ENCODE data around the gene BICDL1. TPM values are rescaled to one million over a fixed set of nuclear protein-coding genes. Genes with fewer than 3 reads are reported as not detected.

The BICDL1 gene
- polyA plus RNA-seq, 1 of the 3 experiments (the other 2 are of a cell fraction), result 0.35 TPM

DNA sequence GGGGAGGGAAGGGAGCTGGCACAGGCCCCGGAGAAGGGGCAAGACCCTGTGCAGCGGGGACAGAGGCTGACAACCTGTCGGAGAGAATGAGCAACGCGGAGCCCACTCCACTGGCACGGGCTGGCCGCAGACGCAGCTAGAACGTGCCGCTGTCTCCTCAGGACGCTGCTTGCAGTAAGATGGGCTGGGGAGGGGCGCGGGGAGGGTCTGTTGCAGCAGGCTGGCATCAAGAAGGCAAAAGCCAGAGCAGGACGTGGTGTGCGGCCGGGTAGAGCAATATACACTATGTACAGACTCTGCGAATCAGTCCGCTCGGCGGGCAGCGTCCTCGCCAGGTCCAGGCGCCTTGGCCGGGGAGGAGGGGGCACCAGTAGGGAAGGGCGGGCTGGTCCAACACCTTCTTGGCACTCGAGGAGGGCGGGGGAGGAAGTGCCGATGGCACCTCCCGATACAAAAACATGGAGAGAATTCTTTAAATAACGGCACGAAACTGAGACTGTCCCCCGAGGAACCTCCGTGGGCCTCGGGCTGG lies 107.7 kb downstream of the BICDL1 start:
- Histone ChIP-seq H3K9ac (no peak overlapping the region), H2AFZ (ENCODE audit: low read depth) (no peak overlapping the region), H3F3A (replicated peaks; ENCODE audit: insufficient read depth) (no peaks in the 10 kb centered on the region), H3K27ac (ENCODE audit: low read depth in 2 of 2, low read length in 1 of 2) (no peak overlapping the region), H3K27me3 (ENCODE audit: insufficient read depth) (no peaks in the 10 kb centered on the region), H3K4me3 (ENCODE audit: low read depth in 2 of 2, low read length in 1 of 2) (no peak overlapping the region), H3K9me2 (no peaks in the 10 kb centered on the region), H3K79me2 (ENCODE audit: insufficient read depth) (peaks cover 33% of the 10 kb centered on the region), H3K4me1 (ENCODE audit: control insufficient read depth in 1 of 2, insufficient read depth in 2 of 2, low read depth in 1 of 2, low read length in 1 of 2) (peaks cover 0 to 64% of the 10 kb centered on the region in 2 experiments; a peak in 1 of 4 replicates), H4K20me1 (ENCODE audit: insufficient read depth) (peaks cover 29% of the 10 kb centered on the region), H3K9me3 (no peaks in the 10 kb centered on the region), H3K4me2 (no peak overlapping the region), H3K36me3 (replicated peaks in 1 of 2; ENCODE audit: control insufficient read depth in 1 of 2, insufficient read depth in 2 of 2, low read length in 1 of 2) (peaks cover 0 to 49% of the 10 kb centered on the region in 2 experiments)
- ChIA-PET POLR2A (interaction anchor here (0.7 kb wide), 1 partner anchor 105 kb away, joined by 4 read pairs; no protein-coding TSS in a partner anchor), CTCF (interaction anchor here (0.7 kb wide), 1 partner anchor 331 kb away, joined by 3 read pairs; no protein-coding TSS in a partner anchor)
- no peak for TF ChIP-seq FOXM1 (IDR thresholded peaks at IDR 0.05; ENCODE audit: low read depth)
- TF ChIP-seq, protein P1, sequence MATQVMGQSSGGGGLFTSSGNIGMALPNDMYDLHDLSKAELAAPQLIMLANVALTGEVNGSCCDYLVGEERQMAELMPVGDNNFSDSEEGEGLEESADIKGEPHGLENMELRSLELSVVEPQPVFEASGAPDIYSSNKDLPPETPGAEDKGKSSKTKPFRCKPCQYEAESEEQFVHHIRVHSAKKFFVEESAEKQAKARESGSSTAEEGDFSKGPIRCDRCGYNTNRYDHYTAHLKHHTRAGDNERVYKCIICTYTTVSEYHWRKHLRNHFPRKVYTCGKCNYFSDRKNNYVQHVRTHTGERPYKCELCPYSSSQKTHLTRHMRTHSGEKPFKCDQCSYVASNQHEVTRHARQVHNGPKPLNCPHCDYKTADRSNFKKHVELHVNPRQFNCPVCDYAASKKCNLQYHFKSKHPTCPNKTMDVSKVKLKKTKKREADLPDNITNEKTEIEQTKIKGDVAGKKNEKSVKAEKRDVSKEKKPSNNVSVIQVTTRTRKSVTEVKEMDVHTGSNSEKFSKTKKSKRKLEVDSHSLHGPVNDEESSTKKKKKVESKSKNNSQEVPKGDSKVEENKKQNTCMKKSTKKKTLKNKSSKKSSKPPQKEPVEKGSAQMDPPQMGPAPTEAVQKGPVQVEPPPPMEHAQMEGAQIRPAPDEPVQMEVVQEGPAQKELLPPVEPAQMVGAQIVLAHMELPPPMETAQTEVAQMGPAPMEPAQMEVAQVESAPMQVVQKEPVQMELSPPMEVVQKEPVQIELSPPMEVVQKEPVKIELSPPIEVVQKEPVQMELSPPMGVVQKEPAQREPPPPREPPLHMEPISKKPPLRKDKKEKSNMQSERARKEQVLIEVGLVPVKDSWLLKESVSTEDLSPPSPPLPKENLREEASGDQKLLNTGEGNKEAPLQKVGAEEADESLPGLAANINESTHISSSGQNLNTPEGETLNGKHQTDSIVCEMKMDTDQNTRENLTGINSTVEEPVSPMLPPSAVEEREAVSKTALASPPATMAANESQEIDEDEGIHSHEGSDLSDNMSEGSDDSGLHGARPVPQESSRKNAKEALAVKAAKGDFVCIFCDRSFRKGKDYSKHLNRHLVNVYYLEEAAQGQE (IDR thresholded peaks at IDR 0.05; ENCODE audit: low read depth, low read length), result no peak
- no peak for TF ChIP-seq USF1 (IDR thresholded peaks at IDR 0.05; ENCODE audit: borderline replicate concordance, low read depth)
- no peak for TF ChIP-seq JUND (IDR thresholded peaks at IDR 0.05)
- TF ChIP-seq GATA2 (CRISPR knock-in tag; IDR thresholded peaks at IDR 0.05), result no peak
- TF ChIP-seq RAD21 (IDR thresholded peaks at IDR 0.05; ENCODE audit: low read length), result no peak
- TF ChIP-seq ELF1 (IDR thresholded peaks at IDR 0.05), result no peak
- TF ChIP-seq TEAD4 (IDR thresholded peaks at IDR 0.05; ENCODE audit: borderline replicate concordance, insufficient read depth), result no peak
- DNase-seq, result no peak
- 93% methylated on average over 34 of the region's 34 CpGs for WGBS (ENCODE audit: low lambda C conversion rate)

DNA sequence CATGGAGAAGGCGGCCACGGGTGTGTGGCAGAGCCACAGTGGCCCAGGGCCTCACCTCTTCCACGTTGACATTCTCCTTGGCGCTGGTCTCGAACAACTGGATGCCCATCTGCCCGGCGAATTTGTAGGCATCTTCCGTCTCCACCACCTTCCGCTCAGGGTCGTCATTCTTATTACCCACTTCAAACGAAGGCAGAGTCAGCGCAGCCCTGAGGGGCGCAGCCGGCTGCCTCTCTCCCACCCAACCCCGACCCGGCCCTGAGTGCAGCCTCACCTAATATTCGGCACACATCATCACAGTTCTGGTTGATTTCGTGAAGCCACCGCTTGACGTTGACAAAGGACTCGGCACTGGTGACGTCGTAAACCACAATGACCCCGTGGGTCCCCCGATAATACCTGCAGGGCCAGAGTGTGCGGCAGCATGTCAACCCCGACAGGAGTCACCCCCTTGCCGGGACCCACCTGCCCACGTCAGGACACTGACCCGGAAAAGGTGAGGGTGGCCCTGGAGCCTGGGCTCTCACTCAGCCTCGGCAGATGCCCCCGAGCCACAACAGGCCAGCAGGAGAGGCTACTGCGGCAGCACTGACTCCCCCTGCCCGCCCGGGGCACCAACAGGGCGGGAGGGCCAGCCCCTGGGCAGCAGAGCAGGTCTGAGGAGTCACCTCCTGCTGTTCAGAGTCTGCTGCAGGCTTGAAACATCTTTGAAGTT lies 109.9 kb downstream of the BICDL1 start:
- Histone ChIP-seq H3K36me3 (replicated peaks in 1 of 2; ENCODE audit: control insufficient read depth in 1 of 2, insufficient read depth in 2 of 2, low read length in 1 of 2) (peaks cover 0 to 65% of the 10 kb centered on the region in 2 experiments), H3K9me2 (no peaks in the 10 kb centered on the region), H3F3A (replicated peaks; ENCODE audit: insufficient read depth) (no peaks in the 10 kb centered on the region), H3K9ac (no peak overlapping the region), H3K27ac (ENCODE audit: low read depth in 2 of 2, low read length in 1 of 2) (no peak overlapping the region), H3K4me3 (ENCODE audit: low read depth in 2 of 2, low read length in 1 of 2) (no peak overlapping the region), H3K4me2 (no peak overlapping the region), H3K4me1 (ENCODE audit: control insufficient read depth in 1 of 2, insufficient read depth in 2 of 2, low read depth in 1 of 2, low read length in 1 of 2) (peaks cover 0 to 62% of the 10 kb centered on the region in 2 experiments; a peak in 1 of 4 replicates), H4K20me1 (ENCODE audit: insufficient read depth) (peaks cover 48% of the 10 kb centered on the region), H3K27me3 (ENCODE audit: insufficient read depth) (no peaks in the 10 kb centered on the region), H3K79me2 (ENCODE audit: insufficient read depth) (peaks cover 55% of the 10 kb centered on the region), H3K9me3 (no peaks in the 10 kb centered on the region), H2AFZ (ENCODE audit: low read depth) (no peak overlapping the region)
- CTCF ChIA-PET, result no interaction called here
- POLR2A ChIA-PET, result no interaction called here
- 98% methylated on average over 28 of the region's 36 CpGs for WGBS (ENCODE audit: low lambda C conversion rate)
- TF ChIP-seq RXRA (IDR thresholded peaks at IDR 0.05; ENCODE audit: borderline replicate concordance, low read depth), result no peak
- no peak for TF ChIP-seq SIN3A (IDR thresholded peaks at IDR 0.05; ENCODE audit: borderline replicate concordance, low read depth, low read length)
- DNase-seq, result no peak
